Neutrophil (primary cell): Measurements from ENCODE around the gene NTSR1.

ENCODE experiments used
- H3K27ac ChIP-seq: fragments of 200-600 bp; sonication (generic); 2 replicates; pipeline ENCODE4 v1.5.1; 2016; ENCODE audit warnings: mild to moderate bottlenecking, moderate library complexity
- H3K27me3 ChIP-seq: fragments of 200-600 bp; sonication (generic); 2 replicates; pipeline ENCODE4 v1.6.0; 2016; ENCODE audit warnings: mild to moderate bottlenecking
- H3K36me3 ChIP-seq: fragments of 200-600 bp; sonication (generic); 2 replicates; pipeline ENCODE4 v1.5.1; 2017
- H3K4me1 ChIP-seq, 2 experiments: fragments of 200-600 bp in 1 of 2; sonication (generic) in 1 of 2; 1 replicate in 1 of 2; 2 replicates in 1 of 2; pipeline versions ENCODE4 v1.5.1 to v1.6.1; 2013 to 2016; ENCODE audit warnings: low read depth in 1 of 2, low read length in 1 of 2, mild to moderate bottlenecking in 1 of 2, moderate library complexity in 1 of 2; ENCODE audit not compliant: control insufficient read depth in 1 of 2, insufficient read depth in 1 of 2
- H3K4me3 ChIP-seq, 2 experiments: fragments of 200-600 bp in 1 of 2; sonication (generic) in 1 of 2; 1 replicate in 1 of 2; 2 replicates in 1 of 2; pipeline ENCODE4 v1.5.1; 2013 to 2016; ENCODE audit warnings: low read depth in 1 of 2, low read length in 1 of 2, mild to moderate bottlenecking in 1 of 2, moderate library complexity in 1 of 2
- H3K9me3 ChIP-seq: fragments of 200-600 bp; sonication (generic); 2 replicates; pipeline ENCODE4 v1.5.1; 2016
- TF ChIP-seq, protein P1 (sequence below): fragments of 200-600 bp; sonication (generic); IDR thresholded peaks from 2 replicates; pipeline ENCODE4 v1.5.1; 2016; ENCODE audit warnings: antibody characterized with exemption

The NTSR1 gene

GRCh38 chr20:62670156-62670555 lies 38.5 kb upstream of the NTSR1 start:
- Histone ChIP-seq H3K27ac (peak overlapping the region; percentile 1), H3K4me3 (no peak overlapping the region), H3K9me3 (no peaks in the 10 kb centered on the region), H3K4me1 (peaks cover 28 to 32% of the 10 kb centered on the region in 2 experiments), H3K27me3 (no peaks in the 10 kb centered on the region), H3K36me3 (no peaks in the 10 kb centered on the region)
- TF ChIP-seq, protein P1, sequence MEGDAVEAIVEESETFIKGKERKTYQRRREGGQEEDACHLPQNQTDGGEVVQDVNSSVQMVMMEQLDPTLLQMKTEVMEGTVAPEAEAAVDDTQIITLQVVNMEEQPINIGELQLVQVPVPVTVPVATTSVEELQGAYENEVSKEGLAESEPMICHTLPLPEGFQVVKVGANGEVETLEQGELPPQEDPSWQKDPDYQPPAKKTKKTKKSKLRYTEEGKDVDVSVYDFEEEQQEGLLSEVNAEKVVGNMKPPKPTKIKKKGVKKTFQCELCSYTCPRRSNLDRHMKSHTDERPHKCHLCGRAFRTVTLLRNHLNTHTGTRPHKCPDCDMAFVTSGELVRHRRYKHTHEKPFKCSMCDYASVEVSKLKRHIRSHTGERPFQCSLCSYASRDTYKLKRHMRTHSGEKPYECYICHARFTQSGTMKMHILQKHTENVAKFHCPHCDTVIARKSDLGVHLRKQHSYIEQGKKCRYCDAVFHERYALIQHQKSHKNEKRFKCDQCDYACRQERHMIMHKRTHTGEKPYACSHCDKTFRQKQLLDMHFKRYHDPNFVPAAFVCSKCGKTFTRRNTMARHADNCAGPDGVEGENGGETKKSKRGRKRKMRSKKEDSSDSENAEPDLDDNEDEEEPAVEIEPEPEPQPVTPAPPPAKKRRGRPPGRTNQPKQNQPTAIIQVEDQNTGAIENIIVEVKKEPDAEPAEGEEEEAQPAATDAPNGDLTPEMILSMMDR: no peak

- Histone ChIP-seq H3K9me3 (no peaks in the 10 kb centered on the region), H3K27me3 (no peaks in the 10 kb centered on the region), H3K4me1 (peaks cover 36 to 40% of the 10 kb centered on the region in 2 experiments), H3K36me3 (no peaks in the 10 kb centered on the region), H3K27ac (peak overlapping the region; percentile 68), H3K4me3 (no peak overlapping the region)
- TF ChIP-seq, protein P1: no peak
These were observed 37.6 kb upstream of the NTSR1 start for GRCh38 chr20:62670998-62671397.

GRCh38 chr20:62671765-62672164 lies 36.9 kb upstream of the NTSR1 start:
- Histone ChIP-seq H3K9me3 (no peaks in the 10 kb centered on the region), H3K27me3 (no peaks in the 10 kb centered on the region), H3K4me1 (peaks cover 37 to 44% of the 10 kb centered on the region in 2 experiments), H3K4me3 (peak overlapping the region in 1 of 2 experiments; percentile 36), H3K27ac (peak overlapping the region; percentile 68), H3K36me3 (no peaks in the 10 kb centered on the region)
- TF ChIP-seq, protein P1: no peak

- H3K27me3 ChIP-seq: no peaks in the 10 kb centered on the region
- no peaks in the 10 kb centered on the region for H3K36me3 ChIP-seq
- H3K4me3 ChIP-seq: no peak overlapping the region
- no peaks in the 10 kb centered on the region for H3K9me3 ChIP-seq
- H3K27ac ChIP-seq: no peak overlapping the region
- peaks cover 63 to 70% of the 10 kb centered on the region in 2 experiments for H3K4me1 ChIP-seq
- TF ChIP-seq, protein P1: no peak
These were observed 34.3 kb upstream of the NTSR1 start for GRCh38 chr20:62674370-62674769.

GRCh38 chr20:62675156-62675876 lies 33.3 kb upstream of the NTSR1 start:
- Histone ChIP-seq H3K4me3 (no peak overlapping the region), H3K36me3 (no peaks in the 10 kb centered on the region), H3K27me3 (no peaks in the 10 kb centered on the region), H3K4me1 (peaks cover 64 to 73% of the 10 kb centered on the region in 2 experiments), H3K27ac (no peak overlapping the region), H3K9me3 (no peaks in the 10 kb centered on the region)
- TF ChIP-seq, protein P1: no peak
